Mesendoderm (in vitro differentiated cells): ENCODE data around the gene IGFBP2.
A peak's percentile ranks its signal among the peaks of the same experiment; 100 is the strongest.

Experiments
- DNase-seq: peaks from one replicate; pipeline ENCODE4 v3.0.0; 2013
- H2AK5ac ChIP-seq: 2 replicates; pipeline ENCODE4 v1.6.1; 2013; ENCODE audit warnings: low read length, inconsistent platforms
- H2BK120ac ChIP-seq: 2 replicates; pipeline ENCODE4 v1.6.1; 2013; ENCODE audit warnings: low read depth, mild to moderate bottlenecking, low read length, moderate library complexity, mixed read lengths
- H2BK15ac ChIP-seq: replicated peaks from 2 replicates; pipeline ENCODE4 v1.6.1; 2013; ENCODE audit warnings: low read depth, mild to moderate bottlenecking, moderate library complexity
- H2BK5ac ChIP-seq: 2 replicates; pipeline ENCODE4 v1.6.1; 2013; ENCODE audit warnings: low read length, inconsistent platforms
- H3K18ac ChIP-seq: 2 replicates; pipeline ENCODE4 v1.6.1; 2013; ENCODE audit warnings: mild to moderate bottlenecking, low read length, mixed read lengths
- H3K23ac ChIP-seq: one replicate; pipeline ENCODE4 v1.6.1; 2013; ENCODE audit warnings: low read length
- H3K27ac ChIP-seq: 2 replicates; pipeline ENCODE4 v1.5.1; 2013; ENCODE audit warnings: low read depth, mild to moderate bottlenecking, inconsistent platforms, low read length, moderate library complexity
- H3K27me3 ChIP-seq: 2 replicates; pipeline ENCODE4 v1.6.1; 2013; ENCODE audit warnings: low read length, control low read depth, mild to moderate bottlenecking, inconsistent platforms; ENCODE audit not compliant: insufficient read depth, poor library complexity
- H3K36me3 ChIP-seq: 2 replicates; pipeline ENCODE4 v1.6.1; 2013; ENCODE audit warnings: low read length, inconsistent platforms; ENCODE audit not compliant: control insufficient read depth, insufficient read depth
- H3K4ac ChIP-seq: one replicate; pipeline ENCODE4 v1.6.1; 2013; ENCODE audit warnings: low read depth, mild to moderate bottlenecking, low read length, moderate library complexity
- H3K4me1 ChIP-seq: 2 replicates; pipeline ENCODE4 v1.6.1; 2013; ENCODE audit warnings: low read depth, low read length, inconsistent platforms; ENCODE audit not compliant: control insufficient read depth
- H3K4me2 ChIP-seq: 2 replicates; pipeline ENCODE4 v1.6.1; 2013; ENCODE audit warnings: low read length
- H3K4me3 ChIP-seq: 2 replicates; pipeline ENCODE4 v1.5.1; 2013; ENCODE audit warnings: mild to moderate bottlenecking, low read length
- H3K56ac ChIP-seq: one replicate; pipeline ENCODE4 v1.6.1; 2013; ENCODE audit warnings: low read length
- H3K79me1 ChIP-seq: 2 replicates; pipeline ENCODE4 v1.6.1; 2013; ENCODE audit warnings: low read length, inconsistent platforms
- H3K79me2 ChIP-seq: 2 replicates; pipeline ENCODE4 v1.6.1; 2013; ENCODE audit warnings: mild to moderate bottlenecking, low read length; ENCODE audit not compliant: control insufficient read depth, insufficient read depth
- H3K9ac ChIP-seq: 2 replicates; pipeline ENCODE4 v1.6.1; 2013; ENCODE audit warnings: low read length, inconsistent platforms
- H4K5ac ChIP-seq: one replicate; pipeline ENCODE4 v1.6.1; 2013; ENCODE audit warnings: low read length
- H4K8ac ChIP-seq: one replicate; pipeline ENCODE4 v1.6.1; 2013; ENCODE audit warnings: low read depth, mild to moderate bottlenecking, control low read depth, low read length, moderate library complexity
- WGBS: extraction: QIAGEN DNeasy Blood & Tissue Kit; methylation state at CpG from one replicate; pipeline ENCODE4 v1.1.7; 2013; ENCODE audit warnings: low lambda C conversion rate, missing lambda C conversion rate; ENCODE audit not compliant: insufficient coverage; ENCODE audit errors: extremely low coverage; 5-methylcytosine and 5-hydroxymethylcytosine counted together

IGFBP2 gene

GRCh38 chr2:216648105-216648504 is 14.9 kb downstream of the IGFBP2 start:
- Histone ChIP-seq H2AK5ac (no peak overlapping the region), H3K36me3 (no peaks in the 10 kb centered on the region), H3K27ac (no peak overlapping the region), H3K9ac (no peak overlapping the region), H3K79me1 (peaks cover 3% of the 10 kb centered on the region), H2BK15ac (no peak overlapping the region), H4K5ac (no peak overlapping the region), H3K18ac (no peak overlapping the region), H2BK5ac (no peak overlapping the region), H3K4me2 (no peak overlapping the region), H3K79me2 (peaks cover 9% of the 10 kb centered on the region), H3K27me3 (no peaks in the 10 kb centered on the region), H4K8ac (no peak overlapping the region), H3K4ac (no peak overlapping the region), H3K56ac (no peak overlapping the region), H2BK120ac (no peak overlapping the region), H3K4me1 (peaks cover 8% of the 10 kb centered on the region), H3K23ac (no peak overlapping the region), H3K4me3 (no peak overlapping the region)
- DNase-seq, result no peak
- WGBS, result no CpG with 5 or more reads among the region's 3 CpGs

- no peak overlapping the region for H2BK5ac ChIP-seq
These were observed 16.4 kb downstream of the IGFBP2 start for GRCh38 chr2:216649574-216649973.

GRCh38 chr2:216650626-216651257 is 17.5 kb downstream of the IGFBP2 start:
- no peaks in the 10 kb centered on the region for H3K4me1 ChIP-seq
- no peak overlapping the region for H3K18ac ChIP-seq
- H3K27me3 ChIP-seq, result no peaks in the 10 kb centered on the region
- H2BK120ac ChIP-seq, result no peak overlapping the region
- peaks cover 7% of the 10 kb centered on the region for H3K79me2 ChIP-seq
- H3K23ac ChIP-seq, result no peak overlapping the region
- no CpG with 5 or more reads among the region's 3 CpGs for WGBS
- H3K27ac ChIP-seq, result no peak overlapping the region
- no peak overlapping the region for H3K4me3 ChIP-seq
- no peaks in the 10 kb centered on the region for H3K36me3 ChIP-seq
- no peak overlapping the region for H3K4me2 ChIP-seq
- H3K56ac ChIP-seq, result no peak overlapping the region
- H4K8ac ChIP-seq, result no peak overlapping the region
- no peak overlapping the region for H2AK5ac ChIP-seq
- H4K5ac ChIP-seq, result no peak overlapping the region
- H2BK15ac ChIP-seq, result no peak overlapping the region
- H2BK5ac ChIP-seq, result no peak overlapping the region
- no peak overlapping the region for H3K4ac ChIP-seq
- DNase-seq, result no peak
- H3K9ac ChIP-seq, result no peak overlapping the region
- H3K79me1 ChIP-seq, result peaks cover 6% of the 10 kb centered on the region

More at GRCh38 chr2:216649574-216649973, 16.4 kb downstream of the IGFBP2 start:
- no peak overlapping the region for H3K4me3 ChIP-seq
- peaks cover 2% of the 10 kb centered on the region for H3K4me1 ChIP-seq
- no peak overlapping the region for H2AK5ac ChIP-seq
- no peak overlapping the region for H3K4ac ChIP-seq
- H2BK120ac ChIP-seq, result no peak overlapping the region
- H3K36me3 ChIP-seq, result no peaks in the 10 kb centered on the region
- no peak overlapping the region for H3K18ac ChIP-seq
- H3K4me2 ChIP-seq, result no peak overlapping the region
- no peak overlapping the region for H3K27ac ChIP-seq
- no peak overlapping the region for H3K56ac ChIP-seq
- H3K79me2 ChIP-seq, result peaks cover 8% of the 10 kb centered on the region
- H2BK15ac ChIP-seq, result no peak overlapping the region
- H3K27me3 ChIP-seq, result no peaks in the 10 kb centered on the region
- H4K8ac ChIP-seq, result no peak overlapping the region
- no peak overlapping the region for H3K9ac ChIP-seq
- H3K79me1 ChIP-seq, result peaks cover 7% of the 10 kb centered on the region
- H4K5ac ChIP-seq, result no peak overlapping the region
- DNase-seq, result no peak
- WGBS, result no CpG with 5 or more reads among the region's 5 CpGs
- H3K23ac ChIP-seq, result no peak overlapping the region

GRCh38 chr2:216651351-216651881 is 18.2 kb downstream of the IGFBP2 start:
- Histone ChIP-seq H2BK120ac (no peak overlapping the region), H2BK15ac (no peak overlapping the region), H3K79me2 (peaks cover 7% of the 10 kb centered on the region), H3K9ac (no peak overlapping the region), H3K36me3 (no peaks in the 10 kb centered on the region), H2AK5ac (no peak overlapping the region), H3K4me1 (no peaks in the 10 kb centered on the region), H3K4ac (no peak overlapping the region), H3K23ac (no peak overlapping the region), H3K4me3 (no peak overlapping the region), H3K56ac (no peak overlapping the region), H3K27me3 (no peaks in the 10 kb centered on the region), H3K4me2 (no peak overlapping the region), H3K79me1 (peaks cover 6% of the 10 kb centered on the region), H4K8ac (no peak overlapping the region), H3K18ac (no peak overlapping the region), H3K27ac (no peak overlapping the region), H2BK5ac (no peak overlapping the region), H4K5ac (no peak overlapping the region)
- no peak for DNase-seq
- WGBS, result no CpG with 5 or more reads among the region's 6 CpGs

- Histone ChIP-seq H2BK120ac (no peak overlapping the region), H3K4ac (no peak overlapping the region), H3K79me1 (peaks cover 8% of the 10 kb centered on the region), H2BK5ac (no peak overlapping the region), H3K56ac (no peak overlapping the region), H3K27ac (no peak overlapping the region), H3K36me3 (no peaks in the 10 kb centered on the region), H2BK15ac (no peak overlapping the region), H3K27me3 (no peaks in the 10 kb centered on the region), H3K4me3 (no peak overlapping the region), H3K23ac (no peak overlapping the region), H4K8ac (no peak overlapping the region), H3K18ac (no peak overlapping the region), H3K4me2 (no peak overlapping the region), H3K4me1 (no peaks in the 10 kb centered on the region), H3K79me2 (peaks cover 7% of the 10 kb centered on the region), H3K9ac (no peak overlapping the region), H4K5ac (no peak overlapping the region), H2AK5ac (no peak overlapping the region)
- DNase-seq, result peak; percentile 32
- WGBS, result no CpG with 5 or more reads among the region's 4 CpGs
These were observed 19.3 kb downstream of the IGFBP2 start for GRCh38 chr2:216652566-216652965.
